Measurements from ENCODE around the gene ABHD14A.

The ABHD14A gene

GRCh38 chr3:51958603-51959521, 16.0 kb upstream of the ABHD14A start:
- DNase-seq: no peak

- DNase-seq: no peak
These were observed 15.2 kb upstream of the ABHD14A start for GRCh38 chr3:51959651-51960050.

GRCh38 chr3:51960386-51960785, 14.5 kb upstream of the ABHD14A start:
- DNase-seq: no peak

GRCh38 chr3:51961011-51961410, 13.9 kb upstream of the ABHD14A start:
- no peak for DNase-seq

- DNase-seq: no peak
These were observed 13.0 kb upstream of the ABHD14A start for GRCh38 chr3:51961602-51962569.

GRCh38 chr3:51962854-51963530, 11.9 kb upstream of the ABHD14A start:
- DNase-seq: no peak

- DNase-seq: no peak
These were observed 10.9 kb upstream of the ABHD14A start for GRCh38 chr3:51963951-51964451.

- DNase-seq: no peak
These were observed 10.3 kb upstream of the ABHD14A start for GRCh38 chr3:51964521-51964920.

- no peak for DNase-seq
These were observed 8.8 kb upstream of the ABHD14A start for GRCh38 chr3:51966016-51966415.

GRCh38 chr3:51966486-51966885, 8.4 kb upstream of the ABHD14A start:
- no peak for DNase-seq

GRCh38 chr3:51966922-51967383, 7.9 kb upstream of the ABHD14A start:
- DNase-seq: no peak

GRCh38 chr3:51967384-51968169, 7.3 kb upstream of the ABHD14A start, which contains the start of gene PCBP4:
TSS of gene PCBP4 (minus strand) at chr3:51967454. CDS start at chr3:51961240, 6,214 bp downstream.
- DNase-seq: no peak

GRCh38 chr3:51968170-51968775, 6.6 kb upstream of the ABHD14A start:
- DNase-seq: no peak

GRCh38 chr3:51968883-51969678, 5.8 kb upstream of the ABHD14A start:
- DNase-seq: no peak

GRCh38 chr3:51969841-51970240, 5.0 kb upstream of the ABHD14A start:
- DNase-seq: no peak

GRCh38 chr3:51970606-51971300, 4.1 kb upstream of the ABHD14A start:
- no peak for DNase-seq

GRCh38 chr3:51971350-51971749, 3.5 kb upstream of the ABHD14A start:
- no peak for DNase-seq

GRCh38 chr3:51974277-51974962, 444 bp upstream of the ABHD14A start:
- no peak for DNase-seq
